22Rv1 (cell line): ENCODE measurements around the gene LPAR1.

Experiments
- ZFX ChIP-seq: fragments of 450-650 bp; IDR thresholded peaks from 2 replicates; pipeline ENCODE4 v1.6.1; 2017; ENCODE audit warnings: antibody characterized with exemption, borderline replicate concordance
- TF ChIP-seq, protein P1 (sequence below): fragments of 450-650 bp; IDR thresholded peaks from 2 replicates; pipeline ENCODE4 v1.5.1; 2017; ENCODE audit warnings: mild to moderate bottlenecking

- TF ChIP-seq, protein P1, sequence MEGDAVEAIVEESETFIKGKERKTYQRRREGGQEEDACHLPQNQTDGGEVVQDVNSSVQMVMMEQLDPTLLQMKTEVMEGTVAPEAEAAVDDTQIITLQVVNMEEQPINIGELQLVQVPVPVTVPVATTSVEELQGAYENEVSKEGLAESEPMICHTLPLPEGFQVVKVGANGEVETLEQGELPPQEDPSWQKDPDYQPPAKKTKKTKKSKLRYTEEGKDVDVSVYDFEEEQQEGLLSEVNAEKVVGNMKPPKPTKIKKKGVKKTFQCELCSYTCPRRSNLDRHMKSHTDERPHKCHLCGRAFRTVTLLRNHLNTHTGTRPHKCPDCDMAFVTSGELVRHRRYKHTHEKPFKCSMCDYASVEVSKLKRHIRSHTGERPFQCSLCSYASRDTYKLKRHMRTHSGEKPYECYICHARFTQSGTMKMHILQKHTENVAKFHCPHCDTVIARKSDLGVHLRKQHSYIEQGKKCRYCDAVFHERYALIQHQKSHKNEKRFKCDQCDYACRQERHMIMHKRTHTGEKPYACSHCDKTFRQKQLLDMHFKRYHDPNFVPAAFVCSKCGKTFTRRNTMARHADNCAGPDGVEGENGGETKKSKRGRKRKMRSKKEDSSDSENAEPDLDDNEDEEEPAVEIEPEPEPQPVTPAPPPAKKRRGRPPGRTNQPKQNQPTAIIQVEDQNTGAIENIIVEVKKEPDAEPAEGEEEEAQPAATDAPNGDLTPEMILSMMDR: no peak
- no peak for TF ChIP-seq ZFX
Observed at GRCh38 chr9:111040494-111040893, 2.2 kb upstream of the LPAR1 start.
